ENCODE results near the gene C4orf50.

DNA sequence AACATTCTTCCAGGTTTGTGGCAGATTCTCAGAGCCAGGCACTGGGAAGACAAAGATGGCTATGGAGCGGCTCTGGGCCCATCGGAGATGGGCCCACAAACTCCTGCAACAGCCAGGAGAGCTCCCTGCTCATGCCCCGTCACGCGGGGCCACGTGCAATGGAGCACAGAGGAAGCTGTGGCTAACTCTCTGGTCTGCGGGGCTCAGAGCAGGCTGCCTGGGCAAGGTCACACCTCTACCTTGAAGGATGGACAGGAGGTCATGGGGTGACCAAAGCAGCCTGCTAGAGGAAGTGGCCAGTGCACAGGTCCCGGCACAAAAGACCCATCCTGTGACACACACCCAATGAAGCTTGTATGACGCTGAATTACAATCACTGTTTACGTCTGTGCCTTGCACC lies 45.2 kb downstream of the C4orf50 start:
- TF ChIP-seq CTCF (IDR thresholded peaks at IDR 0.05), result no peak
- TF ChIP-seq POLR2A (IDR thresholded peaks at IDR 0.05), result no peak
- TF ChIP-seq POLR2AphosphoS5 (IDR thresholded peaks at IDR 0.05; ENCODE audit: insufficient read depth in 1 of 2, low read depth in 1 of 2), result no peak

Data from vagina (tissue), 2 donors.